Liver (tissue), 9 donors: ENCODE data around the gene PKD2L1. TPM values are rescaled to one million over a fixed set of nuclear protein-coding genes. Genes with fewer than 3 reads are reported as not detected.

ENCODE experiments used
- DNase-seq: peaks from one replicate; pipeline ENCODE4 v3.0.0-alpha.2; 2017; ENCODE audit warnings: low spot score
- H3K27ac ChIP-seq, 2 donors: one replicate each; pipeline ENCODE4 v1.7.0; 2013; ENCODE audit warnings: inconsistent platforms in 2 of 2, low read length in 2 of 2, control low read depth in 1 of 2, low read depth in 1 of 2, mild to moderate bottlenecking in 1 of 2
- H3K27me3 ChIP-seq, 4 donors: one replicate each; pipeline versions ENCODE4 v1.6.1 to v1.7.0; 2013; ENCODE audit warnings: low read length in 3 of 4, inconsistent platforms in 1 of 4, mild to moderate bottlenecking in 1 of 4, moderate library complexity in 1 of 4; ENCODE audit not compliant: control insufficient read depth in 4 of 4, insufficient read depth in 4 of 4
- H3K36me3 ChIP-seq, 4 donors: one replicate each; pipeline versions ENCODE4 v1.6.1 to v1.7.0; 2013; ENCODE audit warnings: low read length in 3 of 4, mild to moderate bottlenecking in 3 of 4, low read depth in 1 of 4, moderate library complexity in 1 of 4; ENCODE audit not compliant: control insufficient read depth in 4 of 4, insufficient read depth in 3 of 4
- H3K4me1 ChIP-seq, 4 donors: one replicate each; pipeline versions ENCODE4 v1.6.1 to v1.7.0; 2013; ENCODE audit warnings: low read length in 3 of 4, mild to moderate bottlenecking in 3 of 4, moderate library complexity in 1 of 4; ENCODE audit not compliant: control insufficient read depth in 4 of 4, insufficient read depth in 4 of 4
- H3K4me3 ChIP-seq, 3 donors: one replicate each; pipeline versions ENCODE4 v1.6.1 to v1.7.0; 2013; ENCODE audit warnings: low read length in 3 of 3, control low read depth in 1 of 3, low read depth in 1 of 3, mild to moderate bottlenecking in 1 of 3
- H3K9ac ChIP-seq, 2 donors: one replicate each; pipeline ENCODE4 v1.7.0; 2013; ENCODE audit warnings: low read length in 2 of 2, mild to moderate bottlenecking in 2 of 2, moderate library complexity in 2 of 2, control low read depth in 1 of 2, low read depth in 1 of 2
- H3K9me3 ChIP-seq, 4 donors: one replicate each; pipeline versions ENCODE4 v1.6.1 to v1.7.0; 2013; ENCODE audit warnings: low read length in 3 of 4; ENCODE audit not compliant: control insufficient read depth in 4 of 4
- FOXA1 ChIP-seq: IDR thresholded peaks from 2 replicates; pipeline ENCODE4 v1.6.1; 2016; ENCODE audit warnings: antibody characterized with exemption
- FOXA2 ChIP-seq: IDR thresholded peaks from 2 replicates; pipeline ENCODE4 v1.6.1; 2016; ENCODE audit warnings: antibody characterized with exemption
- GABPA ChIP-seq, 2 donors: IDR thresholded peaks in 1 of 2; conservative IDR thresholded peaks in 1 of 2; 2 replicates each; pipeline ENCODE4 v1.6.1; 2016; ENCODE audit warnings: antibody characterized with exemption in 2 of 2, mild to moderate bottlenecking in 1 of 2, moderate library complexity in 1 of 2
- HNF4A ChIP-seq, 2 donors: conservative IDR thresholded peaks; 2 replicates each; pipeline ENCODE4 v1.6.1; 2016; ENCODE audit warnings: antibody characterized with exemption in 2 of 2, mild to moderate bottlenecking in 2 of 2
- HNF4G ChIP-seq: IDR thresholded peaks from 2 replicates; pipeline ENCODE4 v1.6.1; 2016; ENCODE audit warnings: antibody characterized with exemption
- JUND ChIP-seq, 2 donors: IDR thresholded peaks; 2 replicates each; pipeline ENCODE4 v1.6.1; 2016; ENCODE audit warnings: antibody characterized with exemption in 2 of 2
- NR2F2 ChIP-seq: IDR thresholded peaks from 2 replicates; pipeline ENCODE4 v1.6.1; 2016; ENCODE audit warnings: antibody characterized with exemption
- RAD21 ChIP-seq, 2 donors: IDR thresholded peaks; 2 replicates each; pipeline ENCODE4 v1.6.1; 2016; ENCODE audit warnings: antibody characterized with exemption in 2 of 2, mild to moderate bottlenecking in 2 of 2
- SP1 ChIP-seq: IDR thresholded peaks from 2 replicates; pipeline ENCODE4 v1.6.1; 2018; ENCODE audit warnings: antibody characterized with exemption, mild to moderate bottlenecking
- TAF1 ChIP-seq: conservative IDR thresholded peaks from 2 replicates; pipeline ENCODE4 v1.6.1; 2016; ENCODE audit warnings: antibody characterized with exemption, mild to moderate bottlenecking
- YY1 ChIP-seq: IDR thresholded peaks from 2 replicates; pipeline ENCODE4 v1.6.1; 2016; ENCODE audit warnings: antibody characterized with exemption, mild to moderate bottlenecking
- WGBS: extraction: QIAGEN DNeasy Blood & Tissue Kit; methylation state at CpG from one replicate; pipeline ENCODE4 v1.1.7; 2013; 5-methylcytosine and 5-hydroxymethylcytosine counted together
- polyA plus RNA-seq, 2 donors: library from polyadenylated mRNA; stranded (reverse) in 1 of 2; unstranded in 1 of 2; fragments of 200-250 nt in 1 of 2; fragments of >200 nt in 1 of 2; fragmentation: Nextera tagmentation in 1 of 2; extraction: Ambion mirVana in 1 of 2; gene quantifications; one replicate each; pipeline versions ENCODE4 v1.2.1 to v1.2.3, GENCODE V29; 2013 to 2015
- total RNA-seq, 2 donors: library from RNA; depleted of rRNA; stranded (reverse); fragments of >200 nt; gene quantifications; one replicate each; pipeline ENCODE4 v1.2.3, GENCODE V29; 2014
- TF ChIP-seq, protein P1 (sequence below): IDR thresholded peaks from 2 replicates; pipeline ENCODE4 v1.6.1; 2016; ENCODE audit warnings: antibody characterized with exemption, mild to moderate bottlenecking
- TF ChIP-seq, protein P2 (sequence below): IDR thresholded peaks from 2 replicates; pipeline ENCODE4 v1.6.1; 2016; ENCODE audit warnings: antibody characterized with exemption
- TF ChIP-seq, protein P3 (sequence below): fragments of 150-350 bp; IDR thresholded peaks from 2 replicates; pipeline ENCODE4 v1.5.1; 2017; ENCODE audit warnings: improper control_type of control experiment, low read depth, low read length; ENCODE audit not compliant: missing input control
- TF ChIP-seq, protein P4 (sequence below): IDR thresholded peaks from 2 replicates; pipeline ENCODE4 v1.6.1; 2016; ENCODE audit warnings: antibody characterized with exemption
- donor health status: healthy.
- donor health status: healthy.
- donor health status: healthy.
- donor health status: healthy.
- donor health status: healthy.

Gene PKD2L1
- total and polyA plus RNA-seq, 4 donors: 0.06 to 0.15 (median 0.11) TPM

DNA sequence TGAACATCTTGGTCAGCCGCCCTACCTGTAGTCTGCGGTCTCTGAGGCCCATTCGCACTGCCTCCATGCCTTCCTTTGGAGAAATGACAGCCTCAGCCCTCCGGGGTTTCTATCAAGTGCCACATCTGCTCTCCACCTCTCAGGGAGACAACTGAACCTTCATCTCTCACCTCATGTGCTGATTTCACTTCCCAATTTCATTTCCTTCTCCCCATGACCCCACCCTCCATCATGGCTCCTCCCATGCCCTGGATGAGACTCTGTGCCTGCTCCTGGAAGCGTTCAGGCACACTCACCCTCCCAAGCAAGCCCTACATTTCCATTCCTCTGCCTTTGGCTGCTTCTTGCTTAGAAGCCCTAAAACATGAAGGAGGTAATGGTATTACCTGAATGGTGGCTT, 9.2 kb upstream of the PKD2L1 start:
- no peaks in the 10 kb centered on the region for H3K27me3 ChIP-seq
- DNase-seq: no peak
- H3K9ac ChIP-seq: no peak overlapping the region
- H3K4me1 ChIP-seq: peaks cover 9 to 38% (median 21%) of the 10 kb centered on the region in 4 donors
- no peak overlapping the region for H3K27ac ChIP-seq
- no peaks in the 10 kb centered on the region for H3K9me3 ChIP-seq
- no peak overlapping the region for H3K4me3 ChIP-seq
- no peak for TF ChIP-seq SP1
- TF ChIP-seq, protein P1, sequence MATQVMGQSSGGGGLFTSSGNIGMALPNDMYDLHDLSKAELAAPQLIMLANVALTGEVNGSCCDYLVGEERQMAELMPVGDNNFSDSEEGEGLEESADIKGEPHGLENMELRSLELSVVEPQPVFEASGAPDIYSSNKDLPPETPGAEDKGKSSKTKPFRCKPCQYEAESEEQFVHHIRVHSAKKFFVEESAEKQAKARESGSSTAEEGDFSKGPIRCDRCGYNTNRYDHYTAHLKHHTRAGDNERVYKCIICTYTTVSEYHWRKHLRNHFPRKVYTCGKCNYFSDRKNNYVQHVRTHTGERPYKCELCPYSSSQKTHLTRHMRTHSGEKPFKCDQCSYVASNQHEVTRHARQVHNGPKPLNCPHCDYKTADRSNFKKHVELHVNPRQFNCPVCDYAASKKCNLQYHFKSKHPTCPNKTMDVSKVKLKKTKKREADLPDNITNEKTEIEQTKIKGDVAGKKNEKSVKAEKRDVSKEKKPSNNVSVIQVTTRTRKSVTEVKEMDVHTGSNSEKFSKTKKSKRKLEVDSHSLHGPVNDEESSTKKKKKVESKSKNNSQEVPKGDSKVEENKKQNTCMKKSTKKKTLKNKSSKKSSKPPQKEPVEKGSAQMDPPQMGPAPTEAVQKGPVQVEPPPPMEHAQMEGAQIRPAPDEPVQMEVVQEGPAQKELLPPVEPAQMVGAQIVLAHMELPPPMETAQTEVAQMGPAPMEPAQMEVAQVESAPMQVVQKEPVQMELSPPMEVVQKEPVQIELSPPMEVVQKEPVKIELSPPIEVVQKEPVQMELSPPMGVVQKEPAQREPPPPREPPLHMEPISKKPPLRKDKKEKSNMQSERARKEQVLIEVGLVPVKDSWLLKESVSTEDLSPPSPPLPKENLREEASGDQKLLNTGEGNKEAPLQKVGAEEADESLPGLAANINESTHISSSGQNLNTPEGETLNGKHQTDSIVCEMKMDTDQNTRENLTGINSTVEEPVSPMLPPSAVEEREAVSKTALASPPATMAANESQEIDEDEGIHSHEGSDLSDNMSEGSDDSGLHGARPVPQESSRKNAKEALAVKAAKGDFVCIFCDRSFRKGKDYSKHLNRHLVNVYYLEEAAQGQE: no peak
- no peak for TF ChIP-seq HNF4G
- TF ChIP-seq, protein P2, sequence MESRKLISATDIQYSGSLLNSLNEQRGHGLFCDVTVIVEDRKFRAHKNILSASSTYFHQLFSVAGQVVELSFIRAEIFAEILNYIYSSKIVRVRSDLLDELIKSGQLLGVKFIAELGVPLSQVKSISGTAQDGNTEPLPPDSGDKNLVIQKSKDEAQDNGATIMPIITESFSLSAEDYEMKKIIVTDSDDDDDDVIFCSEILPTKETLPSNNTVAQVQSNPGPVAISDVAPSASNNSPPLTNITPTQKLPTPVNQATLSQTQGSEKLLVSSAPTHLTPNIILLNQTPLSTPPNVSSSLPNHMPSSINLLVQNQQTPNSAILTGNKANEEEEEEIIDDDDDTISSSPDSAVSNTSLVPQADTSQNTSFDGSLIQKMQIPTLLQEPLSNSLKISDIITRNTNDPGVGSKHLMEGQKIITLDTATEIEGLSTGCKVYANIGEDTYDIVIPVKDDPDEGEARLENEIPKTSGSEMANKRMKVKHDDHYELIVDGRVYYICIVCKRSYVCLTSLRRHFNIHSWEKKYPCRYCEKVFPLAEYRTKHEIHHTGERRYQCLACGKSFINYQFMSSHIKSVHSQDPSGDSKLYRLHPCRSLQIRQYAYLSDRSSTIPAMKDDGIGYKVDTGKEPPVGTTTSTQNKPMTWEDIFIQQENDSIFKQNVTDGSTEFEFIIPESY: no peak
- no peaks in the 10 kb centered on the region for H3K36me3 ChIP-seq
- WGBS: 65% methylated on average over 5 of the region's 5 CpGs

DNA sequence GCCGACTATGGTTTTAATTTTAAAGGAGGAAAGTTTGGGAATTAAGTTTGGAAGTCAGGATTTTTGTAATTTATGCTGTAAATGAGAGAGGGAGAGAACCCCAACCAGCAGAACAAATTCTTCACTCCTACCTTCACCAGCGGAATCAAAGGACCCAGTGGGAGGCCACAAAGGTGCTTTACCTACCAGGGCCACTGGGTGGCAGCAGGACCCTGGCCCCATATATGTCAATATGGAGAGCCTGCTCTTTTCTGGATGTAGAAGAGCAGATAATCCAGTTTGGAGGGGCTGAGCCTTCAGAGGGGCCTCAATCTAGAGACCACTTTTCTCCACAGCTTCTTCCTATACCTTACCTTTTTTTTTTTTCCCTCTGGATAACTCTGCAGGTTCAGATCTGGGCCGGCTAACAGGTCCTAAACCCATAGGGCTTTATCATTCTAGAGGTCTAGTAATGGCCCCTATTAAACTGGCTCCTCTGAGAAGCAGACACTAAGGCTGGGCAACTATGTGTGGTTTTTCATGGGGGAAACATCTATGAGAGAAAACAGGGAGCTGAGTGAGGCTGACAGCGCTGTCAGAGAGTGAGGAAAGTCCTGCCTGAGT, 8.5 kb upstream of the PKD2L1 start:
- Histone ChIP-seq H3K9me3 (no peaks in the 10 kb centered on the region), H3K27me3 (no peaks in the 10 kb centered on the region), H3K4me1 (peaks cover 9 to 38% (median 21%) of the 10 kb centered on the region in 4 donors), H3K9ac (no peak overlapping the region), H3K36me3 (no peaks in the 10 kb centered on the region), H3K27ac (no peak overlapping the region), H3K4me3 (no peak overlapping the region)
- DNase-seq: peak; percentile 83
- WGBS: 55% methylated on average over 4 of the region's 4 CpGs
- TF ChIP-seq FOXA1 (peak; percentile 72), FOXA2 (peak; percentile 82), NR2F2 (no peak), HNF4G (no peak), RAD21 (IDR thresholded peaks at IDR 0.05) (peak; percentile 99 to 100), JUND (IDR thresholded peaks at IDR 0.05) (no peak)
- TF ChIP-seq, protein P3, sequence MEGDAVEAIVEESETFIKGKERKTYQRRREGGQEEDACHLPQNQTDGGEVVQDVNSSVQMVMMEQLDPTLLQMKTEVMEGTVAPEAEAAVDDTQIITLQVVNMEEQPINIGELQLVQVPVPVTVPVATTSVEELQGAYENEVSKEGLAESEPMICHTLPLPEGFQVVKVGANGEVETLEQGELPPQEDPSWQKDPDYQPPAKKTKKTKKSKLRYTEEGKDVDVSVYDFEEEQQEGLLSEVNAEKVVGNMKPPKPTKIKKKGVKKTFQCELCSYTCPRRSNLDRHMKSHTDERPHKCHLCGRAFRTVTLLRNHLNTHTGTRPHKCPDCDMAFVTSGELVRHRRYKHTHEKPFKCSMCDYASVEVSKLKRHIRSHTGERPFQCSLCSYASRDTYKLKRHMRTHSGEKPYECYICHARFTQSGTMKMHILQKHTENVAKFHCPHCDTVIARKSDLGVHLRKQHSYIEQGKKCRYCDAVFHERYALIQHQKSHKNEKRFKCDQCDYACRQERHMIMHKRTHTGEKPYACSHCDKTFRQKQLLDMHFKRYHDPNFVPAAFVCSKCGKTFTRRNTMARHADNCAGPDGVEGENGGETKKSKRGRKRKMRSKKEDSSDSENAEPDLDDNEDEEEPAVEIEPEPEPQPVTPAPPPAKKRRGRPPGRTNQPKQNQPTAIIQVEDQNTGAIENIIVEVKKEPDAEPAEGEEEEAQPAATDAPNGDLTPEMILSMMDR: peak; percentile 95

DNA sequence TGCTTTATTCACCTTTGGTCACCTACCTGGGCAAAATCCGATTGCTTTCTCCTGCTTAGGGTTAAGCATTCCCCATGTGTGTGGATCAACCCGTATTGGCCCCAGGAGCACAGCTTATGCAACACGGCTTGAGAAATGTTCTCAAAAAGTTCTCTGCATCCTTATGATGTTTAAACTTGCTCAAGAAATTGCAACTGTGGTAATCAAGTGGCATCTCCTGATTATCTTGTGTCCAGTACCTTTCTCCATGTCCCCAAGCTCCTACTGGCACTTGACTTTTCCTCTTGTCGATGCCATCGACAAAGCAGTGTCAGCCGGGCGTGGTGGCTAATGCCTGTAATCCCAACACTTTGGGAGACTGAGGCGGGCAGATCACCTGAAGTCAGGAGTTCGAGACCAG, 4.7 kb upstream of the PKD2L1 start:
- 79% methylated on average over 9 of the region's 9 CpGs for WGBS
- H3K36me3 ChIP-seq: no peaks in the 10 kb centered on the region
- no peak overlapping the region for H3K27ac ChIP-seq
- H3K9me3 ChIP-seq: no peaks in the 10 kb centered on the region
- H3K4me3 ChIP-seq: no peak overlapping the region
- no peak for DNase-seq
- no peaks in the 10 kb centered on the region for H3K27me3 ChIP-seq
- peaks cover 0 to 12% (median 4%) of the 10 kb centered on the region in 4 donors for H3K4me1 ChIP-seq
- no peak overlapping the region for H3K9ac ChIP-seq
- TF ChIP-seq, protein P4, sequence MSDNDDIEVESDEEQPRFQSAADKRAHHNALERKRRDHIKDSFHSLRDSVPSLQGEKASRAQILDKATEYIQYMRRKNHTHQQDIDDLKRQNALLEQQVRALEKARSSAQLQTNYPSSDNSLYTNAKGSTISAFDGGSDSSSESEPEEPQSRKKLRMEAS: no peak
- no peak for TF ChIP-seq FOXA1
- no peak for TF ChIP-seq HNF4A (conservative IDR thresholded peaks at IDR 0.05)
- TF ChIP-seq, protein P2: no peak
- no peak for TF ChIP-seq YY1
- no peak for TF ChIP-seq TAF1
- TF ChIP-seq, protein P3: no peak
- no peak for TF ChIP-seq GABPA (IDR thresholded peaks at IDR 0.05 in 1 of 2, conservative IDR thresholded peaks at IDR 0.05 in 1 of 2)
- no peak for TF ChIP-seq HNF4G
